CD14-positive monocyte (primary cell): ENCODE results near the gene RFX1. TPM values are rescaled to one million over a fixed set of nuclear protein-coding genes. Genes with fewer than 3 reads are reported as not detected.
"Not testable (repeated sequence)": the region's sequence is repeated elsewhere in the genome, so short reads cannot be mapped to it uniquely, and the experiment has no call there.

Experiments
- DNase-seq, 3 donors: peaks; one replicate each; pipeline ENCODE4 v3.0.0-alpha.2; 2011 to 2022
- H2AFZ ChIP-seq: 2 replicates; pipeline ENCODE4 v1.6.0; 2012; ENCODE audit warnings: mild to moderate bottlenecking, low read depth, low read length, inconsistent platforms; ENCODE audit not compliant: insufficient read depth, poor library complexity, severe bottlenecking
- H3K27ac ChIP-seq, 2 donors: 1 replicate in 1 of 2; 2 replicates in 1 of 2; pipeline ENCODE4 v1.5.1; 2012 to 2013; ENCODE audit warnings: low read length in 2 of 2, control low read depth in 1 of 2, inconsistent platforms in 1 of 2, low read depth in 1 of 2, mild to moderate bottlenecking in 1 of 2
- H3K27me3 ChIP-seq, 2 donors: one replicate each; pipeline versions ENCODE4 v1.6.0 to v1.6.1; 2011 to 2013; ENCODE audit warnings: low read length in 2 of 2; ENCODE audit not compliant: control insufficient read depth in 2 of 2, insufficient read depth in 2 of 2
- H3K36me3 ChIP-seq, 2 donors: replicated peaks in 1 of 2; 1 replicate in 1 of 2; 2 replicates in 1 of 2; pipeline versions ENCODE4 v1.5.1 to v1.6.1; 2012 to 2013; ENCODE audit warnings: low read length in 2 of 2, control low read depth in 1 of 2, inconsistent platforms in 1 of 2, mild to moderate bottlenecking in 1 of 2; ENCODE audit not compliant: insufficient read depth in 2 of 2, control insufficient read depth in 1 of 2
- H3K4me1 ChIP-seq, 2 donors: 1 replicate in 1 of 2; 2 replicates in 1 of 2; pipeline versions ENCODE4 v1.5.1 to v1.6.1; 2012 to 2013; ENCODE audit warnings: low read length in 2 of 2, control low read depth in 1 of 2, inconsistent platforms in 1 of 2, mild to moderate bottlenecking in 1 of 2, moderate library complexity in 1 of 2; ENCODE audit not compliant: insufficient read depth in 2 of 2, control insufficient read depth in 1 of 2
- H3K4me2 ChIP-seq: replicated peaks from 2 replicates; pipeline ENCODE3; 2012; ENCODE audit warnings: low read length, moderate library complexity, mild to moderate bottlenecking; ENCODE audit not compliant: poor library complexity, severe bottlenecking; ENCODE audit errors: extremely low read depth
- H3K4me3 ChIP-seq, 3 experiments: fragments of 200-600 bp in 1 of 3; sonication (generic) in 1 of 3; replicated peaks in 1 of 3; 1 replicate in 2 of 3; 2 replicates in 1 of 3; pipeline ENCODE4 v1.5.1; 2011 to 2013; ENCODE audit warnings: low read length in 3 of 3, mild to moderate bottlenecking in 3 of 3, control low read depth in 2 of 3, low read depth in 2 of 3, inconsistent platforms in 1 of 3, moderate library complexity in 1 of 3
- H3K79me2 ChIP-seq: 2 replicates; pipeline ENCODE4 v1.6.0; 2012; ENCODE audit warnings: mild to moderate bottlenecking, control low read depth, inconsistent platforms, low read length, moderate library complexity; ENCODE audit not compliant: insufficient read depth
- H3K9ac ChIP-seq: 2 replicates; pipeline ENCODE4 v1.6.0; 2017; ENCODE audit warnings: low read length, mild to moderate bottlenecking; ENCODE audit not compliant: insufficient read depth, poor library complexity, severe bottlenecking
- H3K9me3 ChIP-seq, 2 donors: replicated peaks in 1 of 2; 1 replicate in 1 of 2; 2 replicates in 1 of 2; pipeline versions ENCODE4 v1.5.1 to v1.6.1; 2012 to 2013; ENCODE audit warnings: low read length in 2 of 2, control low read depth in 1 of 2; ENCODE audit not compliant: control insufficient read depth in 1 of 2, insufficient read depth in 1 of 2
- H4K20me1 ChIP-seq: 2 replicates; pipeline ENCODE4 v1.6.0; 2012; ENCODE audit warnings: mild to moderate bottlenecking, low read length, control low read depth, moderate library complexity; ENCODE audit not compliant: insufficient read depth
- H3K27ac Mint-ChIP-seq, 7 donors: one replicate each; pipeline ENCODE4 v1.8.0; 2020; ENCODE audit warnings: mild to moderate bottlenecking in 7 of 7, mixed read lengths in 7 of 7, moderate library complexity in 6 of 7, inconsistent platforms in 2 of 7
- H3K27me3 Mint-ChIP-seq, 3 donors: one replicate each; pipeline ENCODE4 v1.8.0; 2021 to 2022; ENCODE audit warnings: low read depth in 3 of 3, mild to moderate bottlenecking in 3 of 3, mixed read lengths in 3 of 3, moderate library complexity in 3 of 3, inconsistent platforms in 1 of 3
- H3K36me3 Mint-ChIP-seq, 2 donors: one replicate each; pipeline ENCODE4 v1.8.0; 2020; ENCODE audit warnings: mixed read lengths in 2 of 2, inconsistent platforms in 1 of 2, mild to moderate bottlenecking in 1 of 2
- H3K4me1 Mint-ChIP-seq: one replicate; pipeline ENCODE4 v1.8.0; 2020; ENCODE audit warnings: mild to moderate bottlenecking, mixed read lengths
- H3K4me3 Mint-ChIP-seq, 2 donors: one replicate each; pipeline ENCODE4 v1.8.0; 2020; ENCODE audit warnings: mild to moderate bottlenecking in 2 of 2, mixed read lengths in 2 of 2, moderate library complexity in 1 of 2
- H3K9me3 Mint-ChIP-seq, 7 donors: one replicate each; pipeline ENCODE4 v1.8.0; 2020 to 2022; ENCODE audit warnings: mixed read lengths in 7 of 7, mild to moderate bottlenecking in 6 of 7, moderate library complexity in 6 of 7, inconsistent platforms in 2 of 7
- CTCF ChIP-seq: fragments of 200-600 bp; IDR thresholded peaks from one replicate; pipeline ENCODE4 v1.8.0; 2022; ENCODE audit warnings: antibody characterized with exemption, mild to moderate bottlenecking
- WGBS: methylation state at CpG from one replicate; pipeline ENCODE4 v1.1.5; 2013; ENCODE audit warnings: missing lambda C conversion rate; ENCODE audit not compliant: insufficient coverage; 5-methylcytosine and 5-hydroxymethylcytosine counted together
- intact Hi-C, 2 donors: fragments of 100-400 bp; cut with micrococcal nuclease; formaldehyde crosslinking; loops; one replicate each; pipeline versions ENCODE4 v1.15.0 to v1.15.1; 2023
- polyA plus RNA-seq, 3 donors: library from polyadenylated mRNA; depleted of rRNA in 1 of 3; unstranded in 2 of 3; stranded (reverse) in 1 of 3; fragments of 300-500 nt in 2 of 3; fragments of >200 nt in 1 of 3; fragmentation: Illumina TruSeq in 2 of 3; gene quantifications; 1 replicate in 2 of 3; 2 replicates in 1 of 3; pipeline ENCODE4 v1.2.3, GENCODE V29; 2012 to 2021

Gene RFX1
- polyA plus RNA-seq, 3 donors = 0.89 to 12.8 (median 0.95) TPM

DNA sequence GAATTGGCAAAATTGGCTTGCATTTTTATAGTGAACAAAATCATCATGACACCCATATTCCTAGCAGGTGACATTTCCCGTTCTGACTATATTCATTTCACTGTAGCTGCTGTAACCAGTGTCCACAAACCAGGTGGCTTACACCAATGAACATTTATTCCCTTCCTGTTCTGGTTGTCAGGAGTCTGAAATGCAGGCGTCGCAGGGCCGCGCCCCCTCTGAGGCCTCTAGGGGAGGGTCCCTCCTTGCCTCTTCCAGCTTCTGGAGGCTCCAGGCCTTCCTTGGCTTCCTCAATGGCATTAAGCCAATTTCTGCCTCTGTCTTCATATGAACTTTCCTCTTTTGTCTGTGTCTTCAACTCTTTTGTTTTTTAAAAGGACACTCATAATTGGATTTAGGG is 15.4 kb upstream of the RFX1 start:
- Mint-ChIP-seq H3K9me3 (peaks cover 0 to 4% (median 0%) of the 10 kb centered on the region in 7 donors), H3K4me3 (no peak overlapping the region), H3K36me3 (no peaks in the 10 kb centered on the region), H3K27ac (peak overlapping the region in 6 of 7 donors; percentile 53 to 78 (median 60)), H3K4me1 (peaks cover 57% of the 10 kb centered on the region), H3K27me3 (peaks cover 0 to 2% (median 2%) of the 10 kb centered on the region in 3 donors)
- H3K27ac ChIP-seq = no peak overlapping the region
- intact Hi-C loops = no loop called here
- no peaks in the 10 kb centered on the region for H3K79me2 ChIP-seq
- H3K9ac ChIP-seq = no peak overlapping the region
- WGBS = 6% methylated on average over 4 of the region's 5 CpGs
- no peaks in the 10 kb centered on the region for H3K27me3 ChIP-seq
- peaks cover 65 to 66% of the 10 kb centered on the region in 2 donors for H3K4me1 ChIP-seq
- H3K9me3 ChIP-seq = no peaks in the 10 kb centered on the region
- TF ChIP-seq CTCF = no peak
- H3K4me2 ChIP-seq = no peak overlapping the region
- no peaks in the 10 kb centered on the region for H4K20me1 ChIP-seq
- H3K4me3 ChIP-seq = no peak overlapping the region
- DNase-seq = no peak
- H2AFZ ChIP-seq = peak overlapping the region; percentile 54
- no peaks in the 10 kb centered on the region for H3K36me3 ChIP-seq

GRCh38 chr19:14019739-14020138 is 13.6 kb upstream of the RFX1 start:
- H3K9ac ChIP-seq, H3K79me2 ChIP-seq, H4K20me1 ChIP-seq, H3K36me3 Mint-ChIP-seq, DNase-seq, H3K4me2 ChIP-seq, H3K9me3 Mint-ChIP-seq, H3K36me3 ChIP-seq, H3K9me3 ChIP-seq, H3K4me3 Mint-ChIP-seq, intact Hi-C loops, H2AFZ ChIP-seq, H3K27me3 ChIP-seq, H3K4me3 ChIP-seq, H3K27me3 Mint-ChIP-seq, H3K27ac ChIP-seq: not testable (repeated sequence)
- H3K4me1 ChIP-seq = peaks cover 58% of the 10 kb centered on the region in 2 donors
- H3K27ac Mint-ChIP-seq = peak overlapping the region in 3 of 7 donors; percentile 31 to 66 (median 61)
- H3K4me1 Mint-ChIP-seq = peaks cover 49% of the 10 kb centered on the region
- no CpG with 5 or more reads among the region's 3 CpGs for WGBS
